Peyer's patch (tissue), 4 donors: Measurements from ENCODE around the gene PLD1.

Source experiments
- POLR2A ChIP-seq, 2 donors: fragments of 450-650 bp; IDR thresholded peaks; one replicate each; pipeline ENCODE4 v1.5.1; 2017; ENCODE audit warnings: antibody characterized with exemption in 2 of 2, mild to moderate bottlenecking in 2 of 2, moderate library complexity in 2 of 2
- TF ChIP-seq, protein P1 (sequence below), 6 experiments: fragments of 450-650 bp in 4 of 6; fragments of 200-600 bp in 2 of 6; sonication (generic) in 1 of 6; IDR thresholded peaks; one replicate each; pipeline ENCODE4 v1.5.1; 2017 to 2019; ENCODE audit warnings: antibody characterized with exemption in 6 of 6, mild to moderate bottlenecking in 3 of 6, moderate library complexity in 1 of 6

DNA sequence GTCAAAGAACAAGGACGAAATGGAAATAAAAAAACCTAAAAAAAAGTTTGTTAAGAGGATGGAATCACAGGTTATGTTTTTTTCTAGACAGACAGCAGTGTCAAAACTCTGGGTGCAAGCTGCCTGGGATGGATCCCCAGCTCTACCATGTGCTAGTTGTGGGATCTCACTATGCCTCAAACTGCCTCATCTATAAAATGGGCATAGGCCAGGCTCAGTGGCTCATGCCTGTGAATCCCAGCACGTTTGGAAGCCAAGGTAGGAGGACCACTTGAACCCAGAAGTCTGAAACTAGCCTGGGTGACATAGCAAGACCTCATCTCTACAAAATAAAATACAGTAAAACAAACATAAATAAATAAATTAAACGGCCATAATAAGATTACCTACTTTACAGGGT is 4.6 kb downstream of the PLD1 start:
- TF ChIP-seq, protein P1, sequence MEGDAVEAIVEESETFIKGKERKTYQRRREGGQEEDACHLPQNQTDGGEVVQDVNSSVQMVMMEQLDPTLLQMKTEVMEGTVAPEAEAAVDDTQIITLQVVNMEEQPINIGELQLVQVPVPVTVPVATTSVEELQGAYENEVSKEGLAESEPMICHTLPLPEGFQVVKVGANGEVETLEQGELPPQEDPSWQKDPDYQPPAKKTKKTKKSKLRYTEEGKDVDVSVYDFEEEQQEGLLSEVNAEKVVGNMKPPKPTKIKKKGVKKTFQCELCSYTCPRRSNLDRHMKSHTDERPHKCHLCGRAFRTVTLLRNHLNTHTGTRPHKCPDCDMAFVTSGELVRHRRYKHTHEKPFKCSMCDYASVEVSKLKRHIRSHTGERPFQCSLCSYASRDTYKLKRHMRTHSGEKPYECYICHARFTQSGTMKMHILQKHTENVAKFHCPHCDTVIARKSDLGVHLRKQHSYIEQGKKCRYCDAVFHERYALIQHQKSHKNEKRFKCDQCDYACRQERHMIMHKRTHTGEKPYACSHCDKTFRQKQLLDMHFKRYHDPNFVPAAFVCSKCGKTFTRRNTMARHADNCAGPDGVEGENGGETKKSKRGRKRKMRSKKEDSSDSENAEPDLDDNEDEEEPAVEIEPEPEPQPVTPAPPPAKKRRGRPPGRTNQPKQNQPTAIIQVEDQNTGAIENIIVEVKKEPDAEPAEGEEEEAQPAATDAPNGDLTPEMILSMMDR (IDR thresholded peaks at IDR 0.05), result no peak
- no peak for TF ChIP-seq POLR2A (IDR thresholded peaks at IDR 0.05)
